Activated CD4-positive, CD25-positive, alpha-beta regulatory T cell treated with anti-CD3 and anti-CD28 coated beads, Interleukin-2, amount 50 U/mL, for 16 hours (primary cell): ENCODE measurements around the gene RFLNA.
"Not testable (repeated sequence)": the region's sequence is repeated elsewhere in the genome, so short reads cannot be mapped to it uniquely, and the experiment has no call there.

ENCODE experiments used
- DNase-seq: peaks from one replicate; pipeline ENCODE4 v3.0.0-alpha.2; 2020; ENCODE audit warnings: low read depth, low spot score

RFLNA gene

DNA sequence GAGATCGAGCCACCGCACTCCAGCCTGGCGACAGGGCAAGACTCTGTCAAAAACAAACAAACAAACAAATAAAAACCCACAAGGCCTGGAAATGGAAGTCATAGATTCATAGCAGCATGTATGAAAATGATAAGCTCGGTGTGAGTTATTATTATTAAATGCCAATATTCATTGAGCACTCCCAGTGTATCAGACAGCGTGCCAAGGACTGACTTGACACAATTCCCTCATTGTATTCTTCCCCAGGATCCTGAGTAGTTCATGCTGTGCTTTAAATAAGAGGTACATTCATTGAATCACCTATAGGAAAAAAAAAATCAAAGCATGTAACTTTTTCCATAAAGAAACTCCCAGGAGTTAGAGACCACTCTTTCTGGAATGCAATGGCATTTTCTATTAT, 12.6 kb upstream of the RFLNA start:
- no peak for DNase-seq

DNA sequence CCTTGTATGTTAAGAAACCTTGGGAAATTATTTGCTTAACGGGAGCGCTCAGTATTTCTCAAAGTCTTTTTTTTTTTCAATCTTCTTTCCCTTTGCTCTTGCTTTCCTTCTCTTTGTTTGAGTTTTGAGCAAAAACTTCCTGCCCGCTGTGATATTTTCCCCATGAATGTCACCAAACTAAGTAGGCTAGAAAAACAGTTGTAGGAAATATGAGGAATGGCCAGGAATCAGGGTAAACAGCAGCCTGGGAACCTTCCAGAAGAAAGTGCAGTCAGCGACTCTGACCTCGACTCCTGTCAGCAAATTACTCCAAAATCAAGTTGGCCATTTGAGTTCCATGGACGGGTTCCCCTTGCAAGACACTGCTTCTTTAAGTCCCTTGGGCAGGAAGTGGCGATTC, 11.6 kb upstream of the RFLNA start:
- no peak for DNase-seq

DNA sequence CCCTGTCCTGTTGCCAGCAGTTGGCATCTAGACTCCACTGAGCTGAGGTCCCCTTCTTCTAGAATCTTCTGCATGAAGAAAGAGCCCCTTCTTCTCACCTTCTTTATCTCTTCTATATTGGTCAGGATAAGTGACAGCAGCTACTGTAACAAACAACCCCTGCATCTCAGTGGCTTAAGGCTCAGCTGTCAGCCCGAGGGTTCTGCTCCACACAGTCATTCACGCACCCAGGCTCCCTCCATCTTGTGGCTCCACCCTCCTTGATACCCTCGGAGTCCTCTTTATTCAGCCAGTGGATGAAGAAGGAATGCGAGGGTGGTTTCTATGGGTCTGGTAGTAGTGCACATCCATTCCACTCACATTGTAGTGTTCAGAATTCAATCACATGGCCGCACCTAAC, 10.5 kb upstream of the RFLNA start:
- DNase-seq, result no peak

DNA sequence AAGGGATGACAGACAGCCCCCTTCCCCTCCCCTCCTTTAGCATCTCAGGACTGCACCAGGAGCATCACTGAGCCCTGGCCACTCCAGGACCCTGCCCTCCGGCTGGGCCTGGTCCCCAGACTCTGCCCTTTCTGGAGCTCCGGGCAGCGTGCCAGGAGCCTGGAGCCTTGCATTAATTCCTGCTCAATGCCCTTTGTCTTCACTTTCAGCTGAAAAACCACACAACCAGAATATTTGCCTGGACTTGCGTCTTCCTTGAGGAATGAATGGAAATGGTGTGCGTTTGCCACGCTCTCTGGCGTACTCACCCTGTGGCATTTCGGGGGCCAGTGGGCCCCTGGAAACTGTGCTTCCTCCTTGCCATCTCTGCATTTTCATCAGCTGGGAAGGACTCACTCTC, 8.5 kb upstream of the RFLNA start:
- DNase-seq, result no peak

DNA sequence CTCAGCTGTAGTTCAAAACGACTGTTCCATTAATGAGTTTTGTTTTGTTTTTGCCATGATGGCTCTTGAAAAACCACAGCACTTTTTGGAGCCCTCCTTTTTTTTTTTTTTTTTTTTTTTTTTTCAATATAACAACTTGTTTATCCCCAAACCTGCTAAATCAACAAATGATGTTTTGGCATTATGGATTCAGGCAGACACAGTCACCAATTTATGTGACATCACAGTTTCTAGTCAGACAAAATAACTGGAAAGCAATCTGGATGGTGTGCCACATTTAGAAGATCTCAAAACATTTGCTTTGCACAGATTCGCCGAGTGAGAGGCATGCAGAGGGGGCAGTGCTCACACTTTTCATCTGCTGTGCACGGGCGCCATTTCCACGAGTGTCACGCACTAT, 7.9 kb upstream of the RFLNA start:
- DNase-seq, result no peak

DNA sequence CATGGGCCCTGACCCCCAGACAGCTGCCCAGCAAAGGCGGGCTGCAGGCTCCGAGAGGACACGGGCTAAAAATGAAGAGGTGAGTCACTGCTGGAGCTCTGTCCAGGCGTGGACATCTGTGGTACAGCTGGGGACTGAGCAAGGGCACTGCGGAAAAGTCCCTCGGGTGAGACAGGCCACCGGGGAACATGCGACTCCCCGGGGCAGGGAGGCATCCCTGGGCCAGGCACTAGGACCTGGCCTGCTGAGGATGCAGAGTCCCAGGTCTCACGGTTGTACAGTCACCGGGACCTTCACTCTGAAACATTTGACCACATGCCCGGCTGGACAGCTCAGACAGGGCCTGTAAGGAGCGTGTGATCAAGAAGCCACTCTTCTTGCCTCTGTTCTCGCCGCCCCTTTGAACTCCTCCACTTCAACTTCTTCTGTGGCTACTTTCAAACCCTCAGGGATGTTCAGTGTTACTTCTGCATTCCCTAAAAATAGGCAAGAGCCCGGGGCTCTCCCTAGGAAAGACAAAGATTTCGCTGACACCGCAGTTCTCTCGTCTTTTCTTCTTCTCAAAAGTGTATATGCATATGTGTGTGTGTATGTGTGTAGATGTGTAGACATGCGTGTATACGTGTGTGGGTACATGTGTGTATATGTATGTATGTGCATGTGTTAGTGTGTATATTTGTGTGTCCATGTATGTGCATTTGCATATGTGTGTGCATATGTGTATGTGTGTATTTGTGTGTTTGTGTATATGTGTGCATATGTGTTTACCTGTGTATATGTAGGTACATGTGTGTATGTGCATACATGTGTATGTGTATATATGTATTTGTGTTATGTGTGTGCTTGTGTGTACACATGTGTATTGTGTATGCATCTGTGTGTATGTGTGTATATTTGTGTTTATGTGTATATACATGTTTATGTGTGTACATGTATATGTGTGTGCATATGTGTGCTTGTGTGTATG, 5.0 kb upstream of the RFLNA start:
- DNase-seq, result no peak

DNA sequence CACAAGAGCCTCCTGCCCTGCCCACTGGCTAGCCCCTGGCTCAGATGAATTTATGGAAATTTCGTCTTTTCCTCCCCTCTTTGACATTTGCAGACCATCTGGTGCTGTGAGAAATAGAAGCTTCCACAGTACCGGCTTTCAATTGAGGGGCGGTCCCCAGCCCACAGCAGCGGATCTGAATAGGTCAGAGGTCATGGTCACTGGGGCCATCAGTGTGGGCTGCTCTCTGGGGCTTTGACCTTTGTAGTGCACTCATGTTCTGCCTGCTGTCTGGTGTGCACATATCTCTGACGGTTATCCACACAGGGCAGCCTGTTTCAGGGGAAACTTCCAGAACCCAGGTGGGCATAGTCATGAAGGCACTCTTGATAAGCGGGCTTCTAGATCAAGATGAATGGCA, 2.5 kb upstream of the RFLNA start:
- no peak for DNase-seq

DNA sequence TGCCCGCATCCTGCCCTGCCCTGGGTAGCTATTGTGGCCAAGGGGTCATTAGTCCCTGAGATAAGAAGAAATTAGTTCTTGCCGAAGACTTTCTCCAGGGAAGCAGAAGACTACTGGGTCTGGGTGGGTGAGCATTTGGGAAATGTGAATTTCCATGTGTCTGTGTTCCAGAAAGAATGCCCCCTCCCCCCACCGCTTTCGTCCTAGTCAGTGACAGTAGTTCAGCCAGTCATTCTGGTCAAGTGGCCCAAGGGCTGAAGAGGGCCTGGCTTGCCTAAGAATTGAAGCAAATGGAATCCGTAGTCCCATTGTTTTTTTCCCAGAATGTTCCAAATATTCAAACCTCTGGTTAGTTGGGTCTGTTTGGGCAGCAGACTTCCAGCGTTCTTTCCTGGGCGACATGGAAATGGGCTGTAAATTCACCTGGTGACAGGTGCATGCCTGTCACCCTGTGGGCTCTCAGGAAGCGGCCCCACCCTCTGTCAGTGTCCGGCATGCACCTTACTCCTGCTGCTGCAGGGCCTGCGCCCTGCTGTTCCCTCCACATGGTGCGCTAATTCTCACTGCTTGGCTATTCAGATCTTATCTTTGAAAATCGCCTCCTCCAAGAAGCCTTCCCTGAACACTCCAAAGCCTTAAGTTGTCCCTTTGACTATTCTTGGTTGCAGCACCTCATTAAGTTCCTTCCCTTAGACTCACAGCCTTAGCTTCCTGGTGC, 1.4 kb upstream of the RFLNA start:
- no peak for DNase-seq

DNA sequence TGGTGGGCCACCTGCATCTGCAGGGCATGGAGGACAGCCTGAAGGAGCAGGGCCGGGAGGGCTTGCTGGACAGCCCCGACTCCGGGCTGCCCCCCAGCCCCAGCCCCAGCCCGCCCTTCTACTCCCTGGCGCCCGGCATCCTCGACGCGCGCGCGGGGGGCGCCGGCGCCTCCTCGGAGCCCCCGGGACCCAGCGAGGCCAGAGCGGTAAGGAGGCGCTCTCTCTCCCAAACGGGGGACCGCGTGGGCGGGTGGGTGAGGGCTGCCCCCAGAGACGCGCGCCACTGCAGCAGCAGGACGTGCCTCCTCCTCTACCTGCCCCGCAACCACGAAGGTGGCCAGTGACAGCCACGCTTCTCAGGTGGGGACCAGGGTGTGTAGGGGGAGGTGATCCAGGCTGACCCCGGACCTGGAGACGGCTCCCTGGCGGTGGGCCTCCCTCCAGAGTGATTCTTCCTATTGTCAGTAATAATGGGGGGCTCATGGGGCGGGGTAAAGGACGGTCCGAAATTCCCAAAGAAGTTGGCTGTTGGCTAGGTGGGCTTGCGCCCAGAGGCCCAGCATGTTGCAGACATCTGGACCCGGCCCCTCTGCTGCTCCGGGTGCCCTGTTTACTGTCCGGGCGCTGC, 652 bp downstream of the RFLNA start:
- DNase-seq, result no peak

DNA sequence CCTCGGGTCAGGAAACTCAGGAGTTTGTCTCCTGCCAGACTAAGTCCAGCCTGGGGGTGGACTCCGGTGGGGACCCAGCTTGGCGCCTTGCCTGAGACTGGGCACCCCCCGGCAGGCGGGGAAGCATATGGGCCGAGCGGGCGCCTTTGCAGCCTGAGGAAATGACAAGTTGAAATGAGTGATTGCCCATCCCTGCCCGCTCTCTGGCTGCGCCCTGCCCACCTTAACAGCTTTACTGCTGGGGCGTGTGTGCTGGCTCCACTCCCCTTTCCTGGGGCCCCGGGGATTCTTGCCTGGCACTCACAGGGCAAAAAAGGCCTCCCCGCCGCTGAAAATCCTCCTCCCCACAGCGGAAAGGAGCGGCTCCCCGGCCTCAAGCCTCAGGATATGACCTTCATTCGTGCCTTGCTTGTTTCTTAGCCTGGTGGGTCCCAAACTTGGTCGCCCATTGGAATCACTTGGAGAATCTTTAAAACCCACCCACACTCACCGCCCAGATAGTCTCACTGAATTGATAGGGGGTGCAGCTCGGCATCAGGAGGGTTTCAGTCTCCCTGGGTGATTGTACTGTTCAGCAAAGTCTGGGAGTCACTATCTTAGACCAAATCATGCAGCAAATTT, 1.5 kb downstream of the RFLNA start:
- DNase-seq, result no peak

DNA sequence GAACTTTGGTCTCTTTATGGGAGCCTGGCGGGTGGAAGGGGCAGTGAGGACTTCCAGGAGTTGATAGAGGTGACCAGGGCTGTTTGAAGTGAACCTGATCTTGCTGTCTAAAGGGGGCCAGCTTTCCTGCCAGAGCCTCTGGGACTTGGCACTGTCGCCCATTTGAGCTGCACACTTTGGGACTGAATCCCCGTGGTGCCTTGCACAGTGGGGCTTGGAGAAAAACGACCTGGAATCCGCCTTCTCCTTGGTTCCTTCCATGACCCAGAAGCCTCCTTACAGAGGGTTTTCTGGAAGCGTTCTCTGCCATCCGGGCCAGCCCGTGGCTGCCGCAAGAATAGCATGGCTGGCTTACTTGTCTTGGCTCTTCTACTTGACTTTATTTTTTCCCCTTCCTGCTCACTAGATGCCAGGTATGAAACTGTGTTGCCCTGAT, 2.0 kb downstream of the RFLNA start:
- DNase-seq, result no peak

DNA sequence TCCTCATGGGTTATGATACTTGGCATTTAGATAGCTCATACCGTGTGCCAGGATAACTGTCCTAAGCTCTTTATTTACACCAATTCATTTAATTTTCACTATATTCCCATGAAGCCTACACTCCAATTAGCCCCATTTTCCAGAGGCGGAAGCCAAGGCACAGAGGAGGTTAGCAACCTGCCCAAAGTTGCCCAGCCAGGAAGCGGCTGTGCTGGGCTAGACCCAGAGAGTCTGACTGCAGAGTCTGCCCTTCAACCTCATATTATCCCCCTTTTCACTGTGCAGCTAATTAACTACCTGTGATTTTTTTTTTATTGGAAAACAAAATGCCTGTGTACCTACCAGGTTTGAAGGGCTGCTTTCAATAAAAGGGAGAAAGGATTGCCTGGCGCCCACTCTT, 2.5 kb downstream of the RFLNA start:
- no peak for DNase-seq

DNA sequence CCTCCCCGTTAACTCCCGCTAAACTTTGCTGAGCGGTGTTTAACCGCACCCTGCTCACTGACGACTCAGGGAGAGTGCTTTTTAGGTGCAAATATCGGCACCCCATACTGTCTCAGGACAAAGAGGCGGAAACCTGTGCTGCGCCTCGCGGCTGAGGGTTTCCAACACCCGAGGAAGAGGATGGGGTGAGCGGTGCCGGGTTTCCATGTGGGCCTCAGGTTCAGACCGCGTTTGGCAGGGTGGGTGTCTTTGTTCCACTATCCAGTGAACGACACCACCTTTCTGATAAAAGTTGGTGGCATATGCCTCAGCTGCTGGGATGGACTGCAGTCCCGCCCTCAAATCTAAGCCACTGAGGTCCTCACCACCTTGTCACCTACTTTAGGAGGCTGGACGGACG, 3.0 kb downstream of the RFLNA start:
- DNase-seq, result no peak

DNA sequence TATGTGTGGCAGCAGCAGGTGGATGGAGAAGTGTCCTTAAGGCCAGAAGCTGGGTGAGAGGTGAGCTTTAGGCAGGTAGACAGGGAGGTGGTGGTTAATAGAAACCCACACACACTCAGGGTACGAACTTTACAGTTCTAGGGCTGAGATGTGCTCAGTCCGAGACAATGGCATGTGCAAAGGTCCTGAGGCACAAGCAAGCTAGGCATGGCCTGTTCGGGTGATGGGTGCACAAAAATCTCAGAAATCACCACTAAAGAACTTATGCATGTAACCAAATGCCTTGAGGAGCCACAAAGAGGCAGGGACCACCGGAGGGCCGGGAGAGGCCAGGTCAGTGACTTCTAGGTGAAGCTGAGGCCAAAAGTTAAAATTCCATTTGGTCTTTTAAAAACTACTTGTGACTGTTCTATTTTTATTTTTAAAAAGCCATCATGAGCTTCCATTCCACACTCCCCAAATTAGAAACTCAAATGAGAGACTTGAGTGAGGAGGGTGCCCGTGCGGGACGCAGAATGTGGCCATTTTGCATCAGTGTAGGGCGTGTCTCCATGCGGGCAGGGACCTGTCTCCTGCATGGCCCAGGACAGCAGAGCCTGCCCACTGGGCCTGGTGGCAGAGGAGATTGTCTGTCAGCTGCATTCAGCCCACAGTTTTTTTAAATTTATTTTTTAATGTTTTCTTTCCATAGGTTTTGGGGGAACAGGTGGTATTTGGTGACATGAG, 4.0 kb downstream of the RFLNA start:
- no peak for DNase-seq

DNA sequence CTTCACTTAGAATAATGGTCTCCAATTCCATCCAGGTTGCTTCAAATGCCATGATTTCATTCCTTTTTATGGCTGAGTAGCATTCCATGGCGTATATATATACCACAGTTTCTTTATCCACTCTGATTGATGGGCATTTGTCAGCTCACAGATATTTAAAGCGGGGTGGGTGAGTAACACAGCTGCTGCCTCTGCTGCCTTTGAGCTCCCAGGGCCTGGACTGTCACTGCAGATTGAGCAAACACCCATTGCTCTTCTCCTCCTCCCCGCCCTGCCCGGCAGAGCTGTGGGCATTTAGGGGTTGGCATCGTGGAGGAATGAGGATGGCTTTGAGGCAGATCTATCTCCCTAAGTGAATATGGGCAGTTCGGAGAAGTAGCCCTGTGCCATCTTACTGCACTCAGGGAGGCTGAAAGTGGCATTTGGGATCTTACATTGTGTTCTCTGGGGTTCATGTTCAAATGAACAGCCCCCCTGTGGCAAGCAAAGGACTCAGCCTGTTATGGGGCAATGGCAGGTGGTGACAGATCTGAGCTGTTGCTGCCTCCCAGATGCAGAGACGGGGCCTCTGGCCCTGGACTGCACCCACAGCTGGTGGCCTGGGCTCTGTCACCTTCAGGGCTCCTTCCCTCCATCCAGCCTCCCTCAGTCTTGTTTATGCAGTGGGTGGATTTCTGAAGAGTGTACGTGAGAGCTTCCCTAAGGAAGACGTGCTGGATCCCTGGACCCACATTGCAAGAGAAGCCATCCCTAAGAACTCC, 4.9 kb downstream of the RFLNA start:
- no peak for DNase-seq

DNA sequence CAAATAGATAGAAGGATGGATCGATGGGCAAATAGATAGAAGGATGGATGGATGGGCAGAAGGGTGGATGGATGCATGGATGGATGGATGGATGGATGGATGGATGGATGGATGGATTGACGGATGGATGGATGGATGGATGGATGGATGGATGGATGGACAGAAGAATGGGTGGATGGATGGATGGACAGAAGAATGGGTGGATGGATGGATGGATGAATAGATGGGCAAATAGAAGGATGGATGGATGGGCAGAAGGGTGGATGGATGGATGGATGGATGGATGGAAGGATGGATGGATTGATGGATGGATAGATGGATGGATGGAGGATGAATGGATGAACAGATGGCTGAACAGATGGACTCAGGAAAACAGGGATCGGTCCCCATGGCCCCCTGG, 5.8 kb downstream of the RFLNA start:
- not testable (repeated sequence) for DNase-seq

DNA sequence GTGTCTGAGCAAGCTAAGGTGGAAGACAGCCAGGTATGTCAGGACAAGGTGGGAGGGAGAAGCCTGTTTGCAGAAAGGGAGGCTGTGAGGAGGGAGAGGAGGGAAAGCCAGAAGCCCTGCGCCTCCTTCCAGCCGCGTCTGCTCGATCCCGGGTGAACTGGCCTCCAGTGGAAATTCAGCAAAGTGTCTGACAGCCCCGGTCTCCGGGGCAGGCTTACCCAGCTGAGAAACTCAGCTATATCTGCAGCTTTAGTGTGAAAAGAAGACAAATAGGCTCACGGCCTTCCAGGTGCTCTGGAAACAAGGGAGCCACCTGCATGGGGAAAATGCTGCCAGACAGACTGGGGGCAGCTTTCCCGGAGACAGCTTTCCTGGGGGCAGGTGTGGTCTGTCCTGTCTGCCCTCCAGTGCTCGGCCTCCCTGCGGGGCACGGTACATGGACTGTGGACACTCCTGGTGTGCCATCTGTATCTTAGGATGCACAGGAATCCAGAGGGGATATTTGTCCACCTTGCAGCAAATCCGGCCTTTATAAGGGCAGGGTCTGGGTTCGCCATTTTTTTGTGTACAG, 6.3 kb downstream of the RFLNA start:
- no peak for DNase-seq

DNA sequence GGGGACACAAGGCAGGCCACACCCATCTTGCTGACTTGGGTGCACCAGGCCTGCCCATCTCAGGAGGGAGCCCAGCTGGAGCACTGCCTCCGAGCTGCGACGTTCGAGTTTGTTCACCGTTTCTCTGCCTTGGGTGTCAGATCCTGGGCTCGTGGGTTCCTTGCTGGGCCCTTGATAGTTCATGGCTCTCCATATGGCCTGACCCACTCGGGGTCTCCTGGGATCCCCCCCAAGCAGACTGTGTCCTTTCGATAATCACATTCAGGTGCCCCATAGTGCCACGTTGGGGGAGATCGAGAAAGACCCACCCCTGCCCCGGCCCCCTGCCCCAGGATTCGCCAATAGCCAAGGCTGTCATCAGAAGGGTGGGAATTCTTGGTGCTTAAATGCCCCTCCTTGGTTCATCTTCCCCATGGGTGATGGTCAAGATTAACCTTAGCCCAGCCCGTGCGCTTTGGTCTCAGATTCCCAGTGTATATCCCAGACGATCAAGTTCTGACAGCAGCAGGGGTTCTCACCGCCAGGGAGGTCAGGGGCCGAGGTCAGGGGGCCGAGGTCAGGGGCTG, 7.4 kb downstream of the RFLNA start:
- DNase-seq, result no peak

DNA sequence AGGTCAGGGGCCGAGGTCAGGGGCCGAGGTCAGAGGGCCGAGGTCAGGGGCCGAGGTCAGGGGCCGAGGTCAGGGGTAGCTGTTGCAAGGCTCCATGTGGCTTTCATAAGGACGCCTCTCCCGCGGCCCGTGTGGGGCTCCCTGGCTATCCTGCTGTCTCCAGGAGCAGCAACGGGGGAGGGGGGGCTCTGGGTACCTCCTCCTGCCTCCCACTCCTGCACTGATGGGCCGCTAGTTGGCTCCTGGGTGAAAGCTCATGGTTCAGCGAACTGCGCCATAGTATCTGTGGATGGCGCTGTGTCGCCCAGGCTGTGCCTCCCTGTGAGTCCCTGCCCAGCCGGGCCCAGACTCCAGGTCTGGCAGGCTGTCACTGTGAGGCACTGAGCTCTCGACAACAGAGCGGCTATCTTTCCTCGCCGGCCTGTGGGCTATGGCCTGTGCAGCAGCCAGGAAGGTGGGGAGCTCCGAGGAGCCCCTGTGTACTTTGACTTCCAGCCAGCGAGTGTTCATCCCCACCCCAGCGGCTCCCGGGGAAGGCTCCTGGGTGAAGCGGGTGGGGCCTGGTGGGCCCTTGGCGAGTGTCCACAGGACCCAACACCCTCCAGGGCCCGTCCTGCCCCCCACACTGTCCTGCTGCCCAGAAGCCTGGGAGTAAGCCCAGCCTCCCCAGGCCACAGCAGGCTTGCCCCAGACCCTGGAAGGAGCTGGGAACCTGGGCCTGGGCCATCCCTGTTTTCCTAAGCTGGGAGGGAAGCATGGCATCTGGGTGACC, 8.1 kb downstream of the RFLNA start:
- no peak for DNase-seq
